Eye (tissue), 1 donor: ENCODE measurements around the gene NPTX1.

Experiments
- DNase-seq: peaks from one replicate; pipeline ENCODE4 v3.0.0-alpha.2; 2015

Gene NPTX1

DNA sequence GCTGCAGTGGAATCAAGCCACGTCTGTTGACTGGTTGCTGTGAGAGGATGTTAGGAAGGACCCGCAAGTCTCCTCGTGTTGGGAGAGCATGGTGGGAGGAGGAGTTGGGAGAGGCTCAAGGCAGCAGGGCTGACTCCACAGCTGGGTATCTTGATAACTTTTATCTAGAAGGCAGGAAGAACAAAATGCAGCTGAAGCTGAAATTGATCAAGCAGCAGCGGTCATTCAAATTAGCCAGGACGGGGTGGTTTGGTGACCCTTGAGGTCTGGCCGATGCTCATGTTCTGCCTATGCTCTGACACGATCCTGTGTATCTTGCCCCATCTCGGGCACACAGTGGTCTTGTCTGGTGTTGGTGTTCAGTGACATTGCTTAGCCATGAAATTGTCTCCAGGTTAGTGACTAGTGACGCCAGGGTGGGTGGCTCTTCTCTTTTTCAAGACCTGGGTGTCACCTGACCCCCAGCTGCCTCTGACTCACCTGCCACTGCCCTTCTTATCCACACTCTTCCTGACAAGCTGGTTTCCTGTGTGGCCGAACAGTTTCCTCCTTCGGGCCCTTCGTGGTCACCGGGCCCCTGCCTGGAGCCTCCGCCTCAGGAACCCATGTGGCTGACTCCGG lies 19.1 kb downstream of the NPTX1 start:
- DNase-seq = no peak

DNA sequence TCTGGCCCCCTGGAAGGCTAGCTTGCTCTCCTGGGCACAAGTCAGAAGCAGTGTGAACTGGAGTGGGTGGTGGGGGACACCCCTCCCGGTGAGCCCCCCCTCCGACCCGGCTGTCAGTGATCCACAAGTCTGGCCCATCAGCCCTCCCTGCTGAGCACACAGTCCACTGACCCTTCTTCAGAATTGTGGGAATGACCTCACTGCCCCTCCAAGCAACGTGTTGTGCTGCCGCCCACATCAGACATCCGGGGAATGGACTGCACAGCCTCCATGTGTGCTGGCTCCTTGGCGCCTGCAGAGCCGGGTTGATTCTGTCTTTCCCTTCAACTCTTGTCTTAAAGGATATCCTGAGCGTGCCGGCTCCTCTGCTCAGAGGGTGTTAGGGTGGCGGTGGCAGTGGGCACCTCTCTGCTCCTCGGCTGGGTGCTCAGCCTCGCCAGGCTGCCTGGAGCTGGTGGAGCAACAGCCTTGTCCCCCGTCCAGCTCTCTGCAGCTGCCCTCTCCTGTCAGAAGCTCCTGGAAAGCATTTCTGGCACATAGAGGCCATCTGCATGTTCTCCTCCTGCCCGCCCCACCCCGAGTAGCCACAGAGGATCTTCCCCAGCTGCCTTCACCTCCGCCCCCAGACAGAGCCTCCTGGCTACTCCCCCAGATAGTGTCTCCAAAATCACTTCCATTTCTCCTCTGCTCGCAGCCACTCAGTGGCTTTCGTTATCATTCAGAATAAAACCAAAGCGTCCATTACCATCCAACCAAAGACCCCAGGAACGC lies 19.8 kb downstream of the NPTX1 start:
- DNase-seq = no peak

DNA sequence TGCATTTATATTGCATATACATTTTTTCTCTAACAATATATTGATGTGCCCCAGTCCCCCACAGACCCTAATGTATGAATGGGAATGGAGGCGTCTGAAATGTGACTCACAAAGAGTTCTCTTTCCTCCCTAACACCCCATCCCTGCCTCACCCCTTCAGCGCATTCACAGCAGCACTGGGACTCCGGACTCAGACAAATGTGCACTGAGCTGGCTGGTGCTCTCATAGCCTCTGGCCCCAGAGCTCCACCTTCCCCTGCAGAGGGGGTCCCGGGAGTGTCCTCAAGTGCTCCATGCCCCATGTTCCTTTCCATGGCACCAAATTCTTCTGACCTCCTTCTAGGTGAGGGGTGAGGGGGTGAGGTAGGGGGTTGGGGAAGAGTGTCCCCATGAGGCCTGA lies 20.6 kb downstream of the NPTX1 start:
- DNase-seq = no peak

- no peak for DNase-seq
These were observed 21.1 kb downstream of the NPTX1 start for GRCh38 chr17:80455336-80455710.

GRCh38 chr17:80454557-80455335 lies 21.7 kb downstream of the NPTX1 start:
- peak; percentile 98 for DNase-seq

GRCh38 chr17:80453998-80454556 lies 22.3 kb downstream of the NPTX1 start:
- no peak for DNase-seq

DNA sequence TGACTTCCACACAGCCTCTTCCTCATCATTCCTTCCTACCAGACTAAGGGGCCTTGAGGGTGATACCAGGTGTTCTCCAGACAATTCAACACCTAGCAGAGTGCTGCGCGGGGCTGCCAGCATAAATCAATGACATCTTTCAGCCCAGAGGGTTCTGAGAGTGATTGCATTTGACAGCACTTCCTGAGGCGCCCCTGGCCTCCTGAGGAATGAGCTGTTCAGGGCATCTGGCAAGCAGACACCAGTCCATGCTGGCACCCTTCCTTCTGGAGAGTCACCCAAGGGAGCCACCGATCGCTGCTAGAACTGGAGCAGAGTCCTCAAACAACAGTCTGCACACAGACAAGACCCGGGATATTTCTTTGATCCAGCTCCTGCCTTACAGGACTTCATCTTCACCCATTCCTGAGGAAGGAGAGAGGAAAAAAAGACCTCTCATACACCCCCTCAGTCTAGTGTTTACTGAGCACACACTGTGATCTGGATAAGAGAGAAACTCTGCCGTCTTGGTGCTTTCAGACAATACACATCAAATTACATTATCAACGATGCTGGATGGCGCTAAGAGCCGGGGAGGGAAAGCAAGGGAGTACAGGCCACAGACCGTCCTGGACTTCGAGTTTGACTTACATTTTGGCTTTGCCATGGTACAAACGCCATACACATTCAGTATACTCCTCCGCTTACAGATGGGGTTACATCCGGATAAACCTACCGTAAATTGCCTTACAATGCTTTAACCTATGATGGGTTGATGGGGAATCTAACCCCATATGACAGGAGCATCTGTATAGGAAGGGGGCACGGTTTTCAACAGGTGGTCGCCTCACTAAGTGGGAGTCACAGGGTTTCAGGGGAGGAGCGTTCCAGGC lies 23.0 kb downstream of the NPTX1 start:
- peak; percentile 79 for DNase-seq

- DNase-seq = no peak
These were observed 24.1 kb downstream of the NPTX1 start for GRCh38 chr17:80452173-80452915.

DNA sequence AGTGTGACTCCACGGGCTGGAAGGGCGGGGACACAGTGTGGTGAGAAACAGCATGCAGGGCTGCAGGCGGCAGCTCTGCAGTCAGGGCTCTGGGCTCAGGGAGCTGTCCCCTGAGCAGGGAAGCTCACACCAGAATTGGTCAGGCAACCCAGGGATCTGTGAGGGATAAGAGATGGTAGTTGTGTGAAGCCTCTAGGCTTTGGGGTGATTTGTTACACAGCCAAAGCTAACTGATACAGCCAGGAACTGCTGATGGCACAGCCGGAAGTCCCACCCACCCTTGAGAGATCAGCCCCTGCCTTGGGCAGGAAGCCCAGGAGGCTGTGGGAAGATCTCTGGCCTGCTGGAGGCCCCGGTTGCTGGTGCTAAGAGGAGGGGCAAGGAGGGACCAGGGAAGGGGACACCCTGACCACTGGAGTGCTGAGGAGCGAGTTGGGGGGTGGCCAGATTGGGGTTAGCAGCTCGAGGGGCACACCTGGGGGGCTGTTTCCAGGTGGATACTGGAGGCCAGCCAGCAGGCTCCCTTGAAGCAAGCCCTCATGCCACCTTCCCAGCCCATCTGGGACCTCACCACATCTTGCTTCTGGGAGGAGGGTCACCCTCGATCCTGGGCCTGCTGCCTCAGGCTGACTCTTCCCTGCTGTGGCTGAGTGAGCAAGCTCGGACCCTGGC lies 25.2 kb downstream of the NPTX1 start:
- no peak for DNase-seq

DNA sequence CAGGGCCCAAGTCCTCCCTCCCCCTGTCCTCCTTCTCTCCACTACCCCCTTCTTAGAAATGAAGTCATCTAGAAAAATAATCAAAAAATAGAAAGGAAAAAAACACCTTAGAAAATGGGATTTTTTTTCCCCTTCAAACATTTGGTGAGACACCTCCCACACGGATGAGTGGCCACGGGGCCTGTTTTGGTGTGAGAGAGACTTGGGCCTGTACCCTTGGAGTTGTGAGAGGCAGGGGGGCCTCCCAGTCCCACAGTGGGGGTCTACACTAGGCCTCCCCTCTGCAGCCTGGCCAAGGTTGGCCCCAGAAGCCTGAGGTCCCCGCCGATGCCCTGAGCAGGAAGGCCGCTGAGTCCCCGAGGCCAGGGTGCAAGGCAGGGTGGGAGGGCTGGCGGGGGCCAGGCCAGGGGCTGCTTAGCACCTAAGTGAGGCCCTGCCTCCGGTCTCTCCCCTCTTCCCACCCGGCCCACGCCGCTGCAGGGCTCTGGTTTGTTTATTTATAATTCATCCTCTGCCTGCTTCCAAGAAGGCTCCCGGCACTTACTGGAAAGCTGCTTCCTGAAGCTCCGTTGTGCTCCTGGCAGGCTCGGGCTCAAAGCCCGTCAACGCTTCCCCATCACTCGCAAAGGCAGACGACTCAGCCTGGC lies 26.4 kb downstream of the NPTX1 start:
- DNase-seq = no peak

- no peak for DNase-seq
These were observed 27.0 kb downstream of the NPTX1 start for GRCh38 chr17:80449194-80449929.

- no peak for DNase-seq
These were observed 28.6 kb downstream of the NPTX1 start for GRCh38 chr17:80447790-80448189.

DNA sequence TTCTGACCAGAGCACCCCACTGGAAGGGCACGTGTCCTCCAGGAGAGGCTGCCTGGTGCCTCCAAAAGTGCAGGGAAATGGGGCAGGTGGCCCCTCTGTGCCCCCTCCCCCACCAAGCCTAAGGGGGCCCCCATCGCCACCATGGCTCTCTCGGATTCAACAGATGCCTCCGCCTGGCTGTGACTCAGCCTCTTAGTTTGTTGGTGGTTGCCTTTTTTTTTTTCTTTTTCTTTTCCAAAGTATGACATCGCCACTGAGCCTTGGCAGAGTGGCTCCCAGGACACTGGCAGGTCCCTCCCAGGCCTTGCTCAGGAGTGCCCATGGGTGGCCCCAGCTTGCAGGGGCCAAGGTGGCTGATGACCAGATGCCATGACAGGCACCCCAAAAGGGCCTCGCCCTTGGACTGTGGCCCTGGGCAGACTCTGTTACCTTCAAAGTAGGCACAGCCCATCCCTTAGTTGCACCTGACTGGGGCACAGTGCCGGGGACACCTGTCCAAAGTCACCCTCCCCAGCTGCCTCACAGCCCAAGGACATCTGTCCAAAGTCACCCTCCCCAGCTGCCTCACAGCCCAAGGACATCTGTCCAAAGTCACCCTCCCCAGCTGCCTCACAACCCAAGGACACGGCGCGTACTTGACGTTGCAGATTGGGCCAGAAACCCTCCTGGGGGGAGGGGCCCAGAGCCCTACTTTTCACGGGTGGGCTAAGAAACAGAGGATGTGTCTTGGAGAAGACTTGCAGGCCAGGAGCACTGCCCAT lies 29.6 kb downstream of the NPTX1 start:
- DNase-seq = no peak

- DNase-seq = no peak
These were observed 30.7 kb downstream of the NPTX1 start for GRCh38 chr17:80445726-80446110.

DNA sequence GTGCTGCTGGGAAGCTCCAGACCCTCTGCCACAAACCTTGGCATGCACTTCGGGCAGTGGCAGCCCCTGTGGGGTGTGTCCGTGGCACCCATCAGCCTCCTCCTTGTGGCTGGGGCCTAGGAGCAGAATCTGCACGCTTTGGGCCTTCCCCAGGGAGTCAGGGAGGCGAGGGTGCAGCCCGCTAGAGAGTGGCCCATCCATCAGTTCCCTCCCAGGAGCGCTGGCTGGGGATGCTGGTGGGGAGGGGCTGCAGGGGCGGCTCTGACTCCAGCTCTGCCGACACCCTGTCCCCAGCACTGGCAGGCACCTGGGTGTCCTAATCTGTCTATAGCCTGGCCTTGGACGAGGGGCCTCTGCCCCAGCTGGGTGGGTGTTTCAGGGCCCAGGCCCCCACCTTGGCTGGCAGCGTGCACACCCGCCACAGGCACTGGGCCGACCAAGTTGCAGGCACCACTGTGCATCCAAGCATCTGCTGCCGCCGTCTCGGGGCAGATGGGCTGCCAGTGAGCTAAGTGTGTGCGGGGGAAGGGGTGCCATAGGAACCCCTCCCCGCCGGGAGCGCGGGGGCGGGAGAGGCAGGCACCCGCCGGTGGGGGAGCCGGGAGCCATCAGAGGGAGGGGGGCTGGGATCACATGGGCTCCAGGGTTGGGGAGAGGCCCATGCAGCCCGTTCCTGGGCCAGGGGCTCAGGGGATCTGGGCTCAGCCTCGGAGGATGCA lies 31.2 kb downstream of the NPTX1 start:
- no peak for DNase-seq

DNA sequence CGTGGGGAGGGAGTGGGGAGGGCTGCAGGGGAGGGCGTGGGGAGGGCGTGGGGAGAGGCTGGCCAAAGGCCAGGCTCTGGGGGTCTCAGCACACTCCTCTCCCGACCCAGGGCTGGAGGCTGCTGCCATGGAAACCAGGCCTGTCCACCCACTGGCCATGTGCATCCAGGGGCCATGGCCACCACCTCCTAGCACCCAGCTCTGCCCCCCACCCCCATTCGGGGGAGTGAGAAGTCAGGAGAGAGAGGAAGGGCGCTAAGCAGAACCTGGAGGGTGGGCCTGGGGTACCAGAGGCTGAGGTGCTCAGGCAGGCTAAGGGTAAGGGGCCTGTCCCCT lies 31.8 kb downstream of the NPTX1 start:
- DNase-seq = no peak

DNA sequence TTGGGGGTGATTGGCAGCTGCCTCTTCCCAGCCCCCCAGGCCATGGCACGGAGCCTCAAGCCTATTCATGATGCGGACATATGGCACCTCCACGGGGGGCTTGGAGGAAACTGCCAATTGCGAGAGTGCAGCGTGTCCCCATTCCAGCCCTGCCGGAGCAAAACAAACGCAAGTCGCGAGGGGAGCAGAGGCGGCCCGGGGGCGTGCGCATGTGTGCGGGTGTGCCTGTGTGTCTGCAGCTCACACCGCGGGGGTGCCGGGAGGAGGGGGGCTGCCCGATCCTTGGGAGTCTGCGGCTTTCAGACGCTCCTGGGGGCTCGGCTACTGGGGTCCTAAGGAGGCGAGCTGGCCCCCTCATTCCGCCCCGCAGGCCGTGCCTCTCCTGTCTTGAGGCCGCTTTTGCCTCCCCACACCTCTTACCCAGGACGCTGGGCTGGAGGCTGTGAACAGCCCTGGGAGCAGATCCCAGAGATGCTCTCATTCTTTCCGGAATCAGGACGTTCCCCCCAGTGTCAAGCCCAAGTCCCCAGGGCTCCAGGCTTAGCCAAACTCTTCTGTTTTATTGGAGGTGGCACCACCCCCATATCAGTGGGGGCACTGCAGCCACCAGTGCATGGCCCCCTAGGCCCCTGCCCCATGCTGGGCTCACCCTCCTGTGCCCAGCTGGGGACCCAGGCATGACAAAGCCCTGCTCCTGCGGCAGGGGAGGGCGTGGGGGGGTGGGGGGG lies 32.3 kb downstream of the NPTX1 start:
- DNase-seq = peak; percentile 81

- no peak for DNase-seq
These were observed 32.9 kb downstream of the NPTX1 start for GRCh38 chr17:80443498-80443897.
